HG02588 (cell line): ENCODE measurements around the gene CHRNG.
"Not testable (repeated sequence)": the region's sequence is repeated elsewhere in the genome, so short reads cannot be mapped to it uniquely, and the experiment has no call there.

Source experiments
- ATAC-seq: cut with Tn5 transposase; IDR thresholded peaks from one replicate; pipeline ENCODE4 v1.9.1; 2021; ENCODE audit warnings: mild to moderate bottlenecking, moderate library complexity; ENCODE audit not compliant: unreplicated experiment

CHRNG gene

DNA sequence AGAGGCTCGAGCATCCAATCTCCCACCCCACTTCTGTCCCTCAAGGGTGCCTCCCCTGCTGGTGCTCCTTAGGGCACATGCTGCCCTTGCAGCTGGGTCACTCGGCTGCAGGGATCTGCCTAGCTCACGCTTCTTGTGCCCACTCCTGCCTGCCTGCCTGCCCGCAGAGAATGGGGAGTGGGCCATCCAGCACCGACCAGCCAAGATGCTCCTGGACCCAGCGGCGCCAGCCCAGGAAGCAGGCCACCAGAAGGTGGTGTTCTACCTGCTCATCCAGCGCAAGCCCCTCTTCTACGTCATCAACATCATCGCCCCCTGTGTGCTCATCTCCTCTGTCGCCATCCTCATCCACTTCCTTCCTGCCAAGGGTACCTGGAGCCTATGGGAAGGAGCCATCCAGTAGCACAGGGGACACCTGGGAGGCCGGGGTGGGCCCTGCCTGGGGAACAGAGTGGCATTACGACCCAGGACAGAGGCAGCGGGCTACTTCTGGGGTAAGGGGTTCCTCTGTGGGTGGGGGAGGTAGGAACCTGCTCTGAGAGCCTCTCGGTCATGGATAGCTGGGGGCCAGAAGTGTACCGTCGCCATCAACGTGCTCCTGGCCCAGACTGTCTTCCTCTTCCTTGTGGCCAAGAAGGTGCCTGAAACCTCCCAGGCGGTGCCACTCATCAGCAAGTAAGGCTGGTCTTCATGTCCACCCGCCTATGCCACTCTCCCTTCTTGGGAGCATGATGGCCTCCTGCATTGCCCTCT is 3.4 kb downstream of the CHRNG start:
- no peak for ATAC-seq

GRCh38 chr2:232543491-232543890 is 4.0 kb downstream of the CHRNG start:
- ATAC-seq, result no peak

GRCh38 chr2:232543928-232544631 is 4.6 kb downstream of the CHRNG start:
- no peak for ATAC-seq

DNA sequence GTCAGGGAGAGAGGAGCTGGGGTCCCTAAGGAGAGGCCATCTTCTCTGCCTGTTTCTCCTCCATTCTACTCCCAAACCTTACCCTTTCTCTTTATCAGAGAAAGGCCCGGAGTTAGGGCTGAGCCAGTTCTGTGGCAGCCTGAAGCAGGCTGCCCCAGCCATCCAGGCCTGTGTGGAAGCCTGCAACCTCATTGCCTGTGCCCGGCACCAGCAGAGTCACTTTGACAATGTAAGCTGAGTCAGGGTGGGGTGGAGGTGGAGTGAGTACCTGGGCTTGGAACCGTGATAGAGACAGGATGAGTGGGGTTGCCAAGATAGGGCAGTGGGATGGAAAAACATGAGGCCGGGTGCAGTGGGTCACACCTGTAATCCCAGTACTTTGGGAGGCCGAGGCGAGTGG is 5.2 kb downstream of the CHRNG start:
- ATAC-seq, result no peak

- no peak for ATAC-seq
Observed at GRCh38 chr2:232545511-232546375, 6.3 kb downstream of the CHRNG start.

GRCh38 chr2:232547991-232548390 is 8.5 kb downstream of the CHRNG start:
- ATAC-seq, result no peak

GRCh38 chr2:232549655-232550353 is 10.3 kb downstream of the CHRNG start:
- no peak for ATAC-seq

DNA sequence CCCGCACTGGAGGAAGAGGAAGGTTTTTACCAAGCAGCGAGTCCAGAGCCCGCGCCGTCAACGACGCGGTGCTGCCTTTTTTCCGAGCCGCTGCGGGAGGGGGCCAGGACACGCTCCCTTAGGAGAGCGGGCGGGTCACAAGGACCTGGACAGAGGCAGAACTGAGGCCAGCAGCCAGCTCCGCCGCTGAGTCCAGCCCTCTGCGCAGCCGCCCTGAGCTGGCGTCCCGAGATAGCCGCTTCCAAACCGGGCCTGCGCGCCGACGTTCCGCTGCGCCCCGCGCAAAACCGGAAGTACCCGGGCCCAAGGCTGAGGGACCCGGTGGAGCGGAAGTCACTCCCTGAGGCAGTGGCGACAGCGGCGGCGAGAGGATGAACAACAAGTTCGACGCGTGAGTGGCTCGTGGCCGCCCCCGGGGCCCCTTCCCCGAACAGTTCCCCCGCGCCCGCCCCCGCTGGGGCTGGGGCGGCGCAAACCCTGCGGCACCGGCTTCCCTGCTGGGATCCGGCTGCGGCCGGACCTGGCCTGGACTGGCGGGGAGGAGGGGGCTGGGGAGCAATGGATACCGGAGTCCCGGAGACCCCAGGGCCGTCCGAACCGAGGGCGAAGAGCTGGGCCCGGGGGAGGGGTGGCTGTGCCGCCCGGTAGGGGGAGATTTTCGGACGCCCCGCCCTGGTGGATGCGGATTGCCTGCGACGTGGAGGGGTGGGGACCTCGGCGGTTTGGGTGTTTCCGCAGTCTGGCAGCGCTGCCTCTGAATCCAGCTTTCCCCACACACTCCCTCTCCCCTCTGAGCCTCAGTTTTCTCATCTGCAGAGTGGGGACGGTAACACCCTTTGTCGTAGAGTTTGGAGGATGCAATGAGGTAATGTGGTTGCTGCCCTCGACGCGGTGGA is 11.1 kb downstream of the CHRNG start, which contains the start of the genes EIF4E2 and TIGD1:
TSS of gene EIF4E2 (plus strand) at position 336 of the 896 bp plus-strand sequence. CDS start at position 372, 36 bp downstream.
TSS of gene TIGD1 (minus strand) at position 204 of the 896 bp plus-strand sequence. CDS start 675 bp downstream, outside the sequence.
- ATAC-seq, result peak; percentile 93

- no peak for ATAC-seq
Observed at GRCh38 chr2:232551250-232551638, 11.8 kb downstream of the CHRNG start.

DNA sequence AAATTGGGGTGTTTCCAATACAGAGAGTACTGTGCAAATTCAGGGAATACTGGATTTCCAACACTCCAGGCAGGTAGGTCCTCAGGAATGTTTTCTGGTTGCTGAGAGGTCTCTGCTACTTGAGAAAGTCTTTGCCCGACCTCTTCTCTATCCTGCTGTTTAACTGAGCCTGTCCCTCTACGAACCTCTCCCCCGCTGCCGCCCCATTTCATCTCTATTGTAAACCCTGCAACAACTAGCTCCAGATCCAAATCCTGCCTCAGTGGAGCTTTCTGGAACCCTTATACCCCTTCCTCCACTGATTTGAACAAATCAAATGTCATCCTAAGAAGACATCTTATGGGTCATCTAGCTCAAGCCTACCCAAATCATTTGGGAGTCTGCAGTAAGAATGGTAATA is 12.3 kb downstream of the CHRNG start:
- ATAC-seq, result no peak

- no peak for ATAC-seq
Observed at GRCh38 chr2:232556426-232556825, 16.9 kb downstream of the CHRNG start.

- ATAC-seq, result no peak
Observed at GRCh38 chr2:232562515-232563151, 23.1 kb downstream of the CHRNG start.

DNA sequence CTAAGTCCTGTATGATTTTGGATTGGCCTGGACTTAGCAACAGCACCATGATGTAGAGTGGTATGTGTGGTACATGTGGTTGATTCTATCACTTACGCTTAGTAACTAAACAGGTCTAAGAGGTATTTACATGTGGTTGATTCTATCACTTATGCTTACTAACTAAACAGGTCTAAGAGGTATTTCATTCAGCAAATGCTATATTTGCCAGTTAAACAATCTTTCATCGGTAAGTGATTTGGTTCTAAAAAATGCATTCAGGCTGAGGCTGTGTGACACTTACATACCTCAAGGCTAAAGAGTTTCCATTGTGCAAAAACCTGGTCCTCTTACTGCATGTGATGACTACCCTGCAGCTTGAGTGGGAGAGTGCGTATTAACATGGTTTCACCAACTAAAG is 24.1 kb downstream of the CHRNG start:
- no peak for ATAC-seq

- ATAC-seq, result no peak
Observed at GRCh38 chr2:232567721-232568120, 28.2 kb downstream of the CHRNG start.

GRCh38 chr2:232568161-232568560 is 28.7 kb downstream of the CHRNG start:
- ATAC-seq, result no peak

DNA sequence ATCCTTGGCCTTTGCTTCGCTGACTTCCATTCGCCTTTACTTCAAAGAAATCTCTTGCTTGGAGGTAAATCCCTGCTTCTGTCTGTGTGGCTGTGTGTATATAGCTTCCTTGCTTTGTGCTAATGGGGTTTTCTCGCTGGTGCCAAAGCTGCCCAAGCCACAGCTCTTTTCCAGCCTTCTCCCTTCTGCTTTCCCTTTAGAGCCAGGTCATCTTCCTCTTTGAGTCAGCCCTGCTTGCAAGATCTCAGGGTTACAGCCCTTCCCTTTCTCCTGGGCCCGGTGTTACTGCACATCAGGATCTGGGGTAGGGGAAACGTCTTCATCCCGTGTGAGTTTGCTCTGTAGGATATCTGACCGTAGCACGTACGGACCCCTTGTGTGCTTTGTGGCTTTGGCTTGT is 30.0 kb downstream of the CHRNG start:
- no peak for ATAC-seq

GRCh38 chr2:232570481-232570880 is 31.0 kb downstream of the CHRNG start:
- ATAC-seq, result not testable (repeated sequence)

DNA sequence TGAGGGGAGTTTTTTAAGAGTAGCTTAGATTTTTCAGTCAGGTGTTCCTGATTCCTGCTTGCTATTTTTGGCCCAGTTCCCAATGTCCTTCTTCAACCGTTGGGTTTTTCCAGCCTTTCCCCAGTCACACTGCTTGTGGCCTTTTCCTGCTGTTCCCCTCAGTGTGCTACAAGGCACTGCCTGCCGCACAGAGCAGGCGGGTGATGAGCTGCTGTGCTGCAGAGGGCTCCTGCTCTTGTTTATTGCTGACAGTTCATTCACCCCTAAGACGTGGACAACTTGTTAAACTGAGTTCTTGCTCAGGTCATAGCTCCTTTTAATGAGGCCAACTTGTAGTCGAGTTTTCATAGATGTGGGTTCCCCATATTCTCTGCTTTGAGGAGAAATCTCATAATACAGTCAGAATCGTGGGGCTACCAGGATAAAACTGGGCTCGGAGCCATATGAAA is 31.6 kb downstream of the CHRNG start:
- no peak for ATAC-seq

GRCh38 chr2:232573042-232573441 is 33.5 kb downstream of the CHRNG start:
- no peak for ATAC-seq
